ENCODE data around the gene ZBTB20.

GRCh38 chr3:114285648-114286230 is 861.3 kb downstream of the ZBTB20 start:
- TF ChIP-seq CTCF (IDR thresholded peaks at IDR 0.05) (no peak), EZH2 (IDR thresholded peaks at IDR 0.05; ENCODE audit: borderline replicate concordance, insufficient read depth, low read depth, low read length, poor library complexity, severe bottlenecking) (no peak)

Measured in B cell (primary cell).